ENCODE results near the gene PCGF3.
"Not testable (repeated sequence)": the region's sequence is repeated elsewhere in the genome, so short reads cannot be mapped to it uniquely, and the experiment has no call there.

PCGF3 gene

DNA sequence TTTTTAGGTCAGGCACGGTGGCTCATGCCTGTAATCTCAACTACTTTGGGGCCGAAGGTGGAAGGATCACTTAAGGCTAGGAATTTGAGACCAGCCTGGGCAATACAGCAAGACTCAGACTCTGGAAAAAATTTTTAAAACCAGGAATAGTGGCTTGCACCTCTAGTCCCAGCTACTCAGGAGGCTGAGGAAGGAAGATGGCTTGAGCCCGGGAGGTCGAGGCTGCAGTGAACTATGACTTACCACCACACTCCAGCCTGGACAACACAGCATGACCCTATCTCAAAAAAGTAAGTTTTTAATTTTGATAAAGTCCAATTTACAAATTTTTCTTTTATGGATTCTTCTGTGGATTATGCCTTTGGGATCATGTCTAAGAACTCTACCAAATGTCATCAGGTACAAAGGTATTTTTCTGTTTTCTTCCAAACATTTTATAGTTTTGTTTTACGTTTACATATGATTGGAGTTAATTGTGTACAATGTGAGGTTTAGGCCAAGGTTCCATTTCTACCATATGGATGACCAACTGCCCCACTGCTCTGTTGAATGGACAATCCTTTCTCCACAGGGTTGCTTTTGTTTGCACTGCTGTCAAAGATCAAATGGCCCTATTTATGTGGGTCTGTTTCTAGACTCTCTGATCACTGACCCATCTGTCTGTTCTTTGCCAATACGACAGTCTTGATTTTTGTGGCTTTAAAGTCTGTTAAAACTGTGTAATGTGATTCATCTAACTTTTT lies 72.1 kb downstream of the PCGF3 start:
- ChIA-PET POLR2A (interaction anchor here (0.6 kb wide), 1 partner anchor 69 kb away, joined by 4 read pairs; no protein-coding TSS in a partner anchor), CTCF (no interaction called here)
- DNase-seq (ENCODE audit: extremely low spot score), result no peak
- TF ChIP-seq, protein P1, sequence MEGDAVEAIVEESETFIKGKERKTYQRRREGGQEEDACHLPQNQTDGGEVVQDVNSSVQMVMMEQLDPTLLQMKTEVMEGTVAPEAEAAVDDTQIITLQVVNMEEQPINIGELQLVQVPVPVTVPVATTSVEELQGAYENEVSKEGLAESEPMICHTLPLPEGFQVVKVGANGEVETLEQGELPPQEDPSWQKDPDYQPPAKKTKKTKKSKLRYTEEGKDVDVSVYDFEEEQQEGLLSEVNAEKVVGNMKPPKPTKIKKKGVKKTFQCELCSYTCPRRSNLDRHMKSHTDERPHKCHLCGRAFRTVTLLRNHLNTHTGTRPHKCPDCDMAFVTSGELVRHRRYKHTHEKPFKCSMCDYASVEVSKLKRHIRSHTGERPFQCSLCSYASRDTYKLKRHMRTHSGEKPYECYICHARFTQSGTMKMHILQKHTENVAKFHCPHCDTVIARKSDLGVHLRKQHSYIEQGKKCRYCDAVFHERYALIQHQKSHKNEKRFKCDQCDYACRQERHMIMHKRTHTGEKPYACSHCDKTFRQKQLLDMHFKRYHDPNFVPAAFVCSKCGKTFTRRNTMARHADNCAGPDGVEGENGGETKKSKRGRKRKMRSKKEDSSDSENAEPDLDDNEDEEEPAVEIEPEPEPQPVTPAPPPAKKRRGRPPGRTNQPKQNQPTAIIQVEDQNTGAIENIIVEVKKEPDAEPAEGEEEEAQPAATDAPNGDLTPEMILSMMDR (IDR thresholded peaks at IDR 0.05; ENCODE audit: control extremely low read depth, extremely low read depth, low read depth, missing control alignments), result no peak

DNA sequence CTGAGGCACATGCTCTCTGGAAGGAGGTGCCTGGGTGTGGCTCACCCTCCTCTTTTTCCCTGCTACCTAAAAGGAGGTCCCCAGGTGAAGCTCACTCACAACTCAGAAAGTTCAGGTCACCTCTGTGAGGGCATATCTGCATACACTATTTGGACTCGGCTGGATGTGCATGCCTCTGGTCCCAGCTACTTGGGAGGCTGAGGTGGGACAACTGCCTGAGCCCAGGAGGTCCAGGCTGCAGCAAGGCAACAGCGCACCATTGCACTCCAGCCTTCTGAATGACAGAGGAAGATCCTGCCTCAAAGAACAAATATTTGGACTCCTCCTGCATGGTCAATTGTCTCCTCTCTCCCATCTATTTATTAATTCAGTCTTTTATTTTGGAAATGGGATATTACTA lies 73.9 kb downstream of the PCGF3 start:
- TF ChIP-seq, protein P1 (IDR thresholded peaks at IDR 0.05; ENCODE audit: control extremely low read depth, extremely low read depth, low read depth, missing control alignments), result no peak
- CTCF ChIA-PET, result interaction anchor here (1.0 to 1.3 kb wide), 2 partner anchors 14 to 37 kb away, joined by 4 read pairs; no protein-coding TSS in a partner anchor
- DNase-seq (ENCODE audit: extremely low spot score), result no peak
- POLR2A ChIA-PET, result no interaction called here

DNA sequence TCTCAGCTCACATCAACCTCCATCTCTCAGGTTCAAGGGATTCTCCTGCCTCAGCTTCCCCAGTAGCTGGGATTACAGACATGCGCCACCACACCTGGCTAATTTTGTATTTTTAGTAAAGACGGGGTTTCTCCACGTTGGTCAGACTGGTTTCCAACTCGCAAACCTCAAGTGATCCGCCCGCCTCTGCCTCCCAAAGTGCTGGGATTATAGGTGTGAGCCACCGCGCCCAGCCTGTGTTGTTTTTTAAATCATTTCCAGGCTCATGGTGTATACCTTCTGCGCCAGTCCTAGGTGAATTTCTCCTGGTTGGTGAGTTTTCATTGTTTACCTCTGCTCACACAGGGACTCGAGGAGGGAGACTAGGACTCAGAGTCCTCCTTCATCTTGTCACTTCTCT lies 74.6 kb downstream of the PCGF3 start:
- ChIA-PET POLR2A (interaction anchor here (2.1 kb wide), 1 partner anchor 14 kb away, joined by 6 read pairs; no protein-coding TSS in a partner anchor), CTCF (interaction anchor here (3.4 kb wide), 1 partner anchor 38 kb away, joined by 18 read pairs; no protein-coding TSS in a partner anchor)
- not testable (repeated sequence) for DNase-seq (ENCODE audit: extremely low spot score)

DNA sequence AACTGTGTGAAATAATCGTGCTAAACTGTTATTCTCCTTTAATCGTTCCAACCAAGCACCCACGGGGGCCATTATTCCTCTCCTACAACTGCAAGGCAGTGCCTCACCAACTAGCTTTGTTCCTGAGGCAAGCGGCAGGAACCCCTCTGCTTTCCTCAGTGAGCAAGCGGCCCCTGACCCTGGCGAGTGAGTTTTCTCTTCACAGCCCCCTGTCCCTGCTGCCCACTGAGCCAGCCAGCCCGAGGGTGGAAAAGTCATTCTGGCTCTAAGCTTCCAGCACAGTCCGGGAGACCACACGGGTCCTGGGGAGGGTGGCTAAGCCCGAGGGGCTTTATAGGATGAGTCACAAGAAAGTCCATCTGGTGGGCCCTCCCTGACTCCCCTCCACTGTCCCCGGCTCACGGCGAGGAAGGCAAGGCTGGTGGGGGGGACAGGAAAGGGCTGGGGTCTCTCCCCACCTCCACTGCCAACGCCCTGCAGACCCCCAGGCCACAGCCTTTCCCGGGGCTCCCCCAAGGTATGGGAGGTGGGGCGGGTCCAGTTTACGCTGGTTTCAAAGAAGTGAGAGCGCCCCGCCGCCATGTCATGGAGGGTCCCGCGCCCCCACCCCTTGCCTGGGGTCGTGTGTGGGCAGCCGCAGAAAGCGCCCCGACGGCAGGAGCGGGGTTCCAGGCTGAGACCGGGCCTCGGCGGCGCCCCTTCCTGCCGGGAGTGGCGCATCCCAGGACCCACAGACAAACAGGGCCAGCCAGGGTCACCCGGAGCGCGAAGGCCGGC lies 75.3 kb downstream of the PCGF3 start:
- POLR2A ChIA-PET, result interaction anchor here (2.1 kb wide), 1 partner anchor 13 kb away, joined by 6 read pairs; no protein-coding TSS in a partner anchor
- CTCF ChIA-PET, result interaction anchor here (1.9 to 3.4 kb wide), 2 partner anchors 39 to 206 kb away, joined by 5 to 18 read pairs; partner anchors contain the start of gene IDUA
- TF ChIP-seq, protein P1 (IDR thresholded peaks at IDR 0.05; ENCODE audit: control extremely low read depth, extremely low read depth, low read depth, missing control alignments), result no peak
- no peak for DNase-seq (ENCODE audit: extremely low spot score)

DNA sequence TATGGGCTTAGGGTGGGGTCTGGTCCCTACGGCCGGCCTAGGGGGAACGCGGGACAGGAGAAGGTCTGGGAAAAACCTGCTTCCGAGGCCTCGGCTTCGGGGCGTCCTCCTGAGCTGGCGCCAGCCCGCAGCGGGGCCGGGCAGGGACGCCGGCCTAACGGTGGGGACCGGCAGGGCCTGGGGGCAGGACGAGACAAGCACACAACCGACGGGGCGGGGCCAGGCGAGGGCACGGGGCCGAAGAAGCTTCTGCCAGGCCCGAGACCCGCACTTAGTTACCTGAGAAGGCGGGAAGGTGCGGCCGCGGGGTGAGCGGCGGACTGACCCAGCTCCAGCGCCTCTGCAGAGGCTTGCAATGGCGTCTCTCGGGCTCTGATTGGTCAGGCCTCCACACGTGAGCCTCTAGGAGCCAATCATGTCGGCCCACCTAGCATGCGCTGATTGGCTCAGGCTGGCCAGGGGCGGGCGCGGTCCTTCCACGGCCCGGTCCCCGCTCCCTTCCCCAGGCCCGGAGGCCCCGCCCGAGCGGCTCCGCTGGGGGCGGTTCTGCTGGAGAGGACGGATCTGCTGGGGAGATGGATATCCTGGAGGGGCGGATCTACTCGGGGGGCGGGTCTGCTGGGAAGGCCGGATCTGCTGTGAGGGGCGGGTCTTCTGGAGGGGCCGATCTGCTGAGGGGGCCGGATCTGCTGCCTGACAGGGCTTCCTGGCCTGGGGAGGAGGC lies 76.0 kb downstream of the PCGF3 start:
- TF ChIP-seq, protein P1 (IDR thresholded peaks at IDR 0.05; ENCODE audit: control extremely low read depth, extremely low read depth, low read depth, missing control alignments), result no peak
- ChIA-PET CTCF (interaction anchor here (1.9 to 3.4 kb wide), 2 partner anchors 39 to 205 kb away, joined by 5 to 18 read pairs; partner anchors contain the start of gene IDUA), POLR2A (interaction anchor here (2.1 kb wide), 1 partner anchor 12 kb away, joined by 6 read pairs; no protein-coding TSS in a partner anchor)
- peak; percentile 99 for DNase-seq (ENCODE audit: extremely low spot score)

DNA sequence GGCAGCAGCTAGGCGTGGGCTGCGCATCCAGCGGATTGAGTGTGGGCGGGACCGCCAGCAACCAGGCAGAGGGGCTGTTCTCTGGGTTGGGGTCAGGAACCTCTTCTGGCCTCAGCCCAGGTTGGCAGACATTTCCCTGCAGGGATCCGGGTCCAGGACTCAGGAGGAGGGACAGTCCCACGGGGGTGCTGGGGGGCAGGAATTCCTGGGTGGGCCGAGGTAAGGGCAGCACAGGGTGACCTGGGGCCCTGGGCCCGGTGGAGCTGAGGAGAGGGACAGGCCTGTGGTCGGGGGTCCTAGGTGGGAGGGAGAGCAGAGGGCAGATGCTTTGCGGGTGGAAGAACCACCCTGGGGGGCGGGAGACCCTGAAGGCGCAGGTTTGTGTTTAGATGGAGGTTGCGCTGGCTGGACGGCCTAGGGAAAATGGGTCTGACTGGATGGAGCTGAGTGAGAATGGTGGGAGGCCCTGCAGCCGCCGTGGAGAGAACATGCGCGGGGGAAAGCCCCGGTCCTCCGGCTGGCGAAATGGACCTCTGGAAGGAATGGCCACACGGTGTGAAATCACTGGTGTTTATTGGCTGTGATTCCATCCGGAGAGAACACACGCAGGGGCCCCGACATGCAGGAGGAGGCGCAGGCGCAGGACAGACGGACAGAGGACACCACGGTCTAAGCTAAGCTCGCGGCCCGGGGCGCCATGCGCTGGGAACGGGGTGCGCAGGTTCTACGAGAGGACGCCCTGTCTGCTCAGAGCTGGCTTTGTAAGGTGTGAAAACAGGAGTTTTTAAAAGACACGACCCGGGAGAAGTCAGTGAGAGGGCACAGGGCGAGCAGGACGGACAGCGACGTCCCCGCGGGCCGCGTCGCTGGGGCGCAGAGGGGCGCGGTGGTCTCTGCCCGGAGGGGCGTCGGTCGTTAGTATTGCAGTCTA lies 79.0 kb downstream of the PCGF3 start:
- TF ChIP-seq, protein P1 (IDR thresholded peaks at IDR 0.05; ENCODE audit: control extremely low read depth, extremely low read depth, low read depth, missing control alignments), result no peak
- CTCF ChIA-PET, result interaction anchor here (0.7 kb wide), 1 partner anchor 44 kb away, joined by 3 read pairs; no protein-coding TSS in a partner anchor
- DNase-seq (ENCODE audit: extremely low spot score), result no peak
- POLR2A ChIA-PET, result no interaction called here
